Activated T-helper 9 cell treated with anti-CD3 and anti-CD28 coated beads, Interleukin-2, amount 50 U/mL, for 16 hours (primary cell): ENCODE measurements around the gene CMTM1.

Experiments used
- DNase-seq: peaks from one replicate; pipeline ENCODE4 v3.0.0-alpha.2; 2020; ENCODE audit warnings: low read depth

Gene CMTM1

DNA sequence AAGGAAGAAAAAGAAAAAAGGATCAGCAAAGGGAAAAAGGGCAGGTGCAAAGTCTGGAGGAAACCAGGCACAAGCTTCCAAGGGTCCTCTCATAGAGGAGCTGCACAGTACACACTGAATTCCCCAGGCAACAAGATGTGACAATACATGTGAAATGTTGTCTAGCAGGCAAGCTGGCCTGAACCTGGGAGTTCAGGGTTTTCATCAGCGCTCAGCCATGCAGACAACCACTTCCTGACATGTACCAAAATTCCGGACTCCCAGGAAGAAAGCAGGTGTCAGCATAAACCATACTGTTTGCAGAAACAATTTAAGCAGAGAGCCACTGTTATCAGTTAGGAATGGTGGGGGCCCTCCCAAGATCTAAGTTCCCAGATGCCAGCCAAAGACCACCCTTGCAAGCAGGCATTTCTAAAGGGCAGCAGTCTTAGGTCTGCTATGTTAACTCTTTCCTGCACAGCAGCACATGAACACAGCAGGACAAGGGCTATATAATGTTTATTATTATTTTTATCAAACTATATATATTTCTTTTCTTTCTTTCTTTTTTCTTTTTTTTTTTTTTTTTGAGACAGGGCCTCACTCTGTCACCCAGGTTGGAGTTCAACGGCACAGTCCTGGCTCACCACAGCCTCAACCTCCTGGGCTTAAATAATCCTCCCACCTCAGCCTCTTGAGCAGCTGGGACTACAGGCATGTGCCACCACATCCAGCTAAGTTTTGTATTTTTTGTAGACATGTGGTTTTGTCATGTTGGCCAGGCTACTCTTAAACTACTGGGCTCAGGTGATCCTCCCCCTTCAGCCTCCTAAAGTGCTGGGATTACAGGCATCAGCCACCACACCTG lies 26.4 kb upstream of the CMTM1 start:
- DNase-seq, result no peak

DNA sequence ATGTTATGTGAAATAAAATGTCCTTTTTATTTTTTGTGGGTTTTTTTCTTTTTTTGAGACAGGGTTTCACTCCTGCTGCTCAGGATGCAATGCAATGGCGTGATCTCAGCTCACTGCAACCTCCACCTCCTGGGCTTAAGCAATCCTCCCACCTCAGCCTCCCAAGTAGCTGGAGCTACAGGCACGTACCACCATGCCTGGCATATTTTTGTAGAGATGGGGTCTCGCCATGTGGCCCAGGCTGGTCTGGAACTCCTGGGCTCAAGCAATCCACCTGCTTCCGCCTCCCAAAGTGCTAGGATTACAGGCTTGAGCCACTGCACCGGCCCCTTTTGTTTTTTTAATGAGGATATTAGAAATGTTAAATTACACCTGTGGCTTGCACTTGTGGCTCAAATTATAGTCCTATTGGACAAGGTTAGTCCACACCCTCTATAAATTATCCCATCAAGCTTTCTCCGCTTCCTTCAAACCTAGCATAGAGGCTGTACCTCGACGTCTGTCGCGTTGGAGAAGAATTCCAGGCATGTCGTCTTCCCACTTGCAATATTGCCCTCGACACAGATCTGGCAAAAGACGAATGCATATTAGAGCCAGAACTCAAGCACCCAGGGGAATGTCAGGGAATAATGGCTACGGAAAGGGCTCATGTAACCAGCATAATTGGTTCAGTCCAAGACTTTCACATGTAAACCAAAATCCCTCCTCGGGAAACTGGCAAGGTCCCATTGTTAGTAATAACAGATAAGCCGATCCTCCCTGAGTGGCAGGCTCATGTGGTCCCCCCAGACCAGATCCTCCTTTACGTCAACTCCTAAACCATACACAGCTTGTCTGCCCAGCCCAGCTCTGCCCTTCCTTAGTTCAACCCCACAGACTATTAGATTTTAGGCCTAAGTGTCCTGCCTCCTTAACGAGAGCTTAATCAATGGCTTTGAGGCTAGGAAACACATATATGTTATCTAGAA lies 24.6 kb upstream of the CMTM1 start:
- no peak for DNase-seq

- DNase-seq, result no peak
Measured at GRCh38 chr16:66542396-66542795, 23.8 kb upstream of the CMTM1 start.

DNA sequence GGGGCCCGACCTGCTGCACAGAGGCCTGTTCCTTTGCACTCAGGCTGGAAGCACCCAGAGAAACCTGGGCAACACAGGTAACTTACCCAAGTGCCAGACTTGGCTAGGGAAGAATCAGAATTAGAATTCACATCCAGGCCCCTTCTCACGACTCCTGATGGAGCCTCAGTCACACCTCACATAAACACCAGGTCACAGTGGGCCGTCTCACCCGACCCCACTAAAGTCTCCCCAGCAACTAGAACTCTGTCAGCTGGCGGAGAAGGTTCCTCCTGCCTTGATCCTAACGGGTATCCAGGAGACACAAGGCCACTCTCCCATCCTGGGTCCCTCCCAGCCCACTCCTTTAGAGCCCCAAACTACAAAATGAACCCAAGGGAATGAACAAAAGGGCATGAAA lies 22.7 kb upstream of the CMTM1 start:
- no peak for DNase-seq

GRCh38 chr16:66544016-66544757 lies 22.1 kb upstream of the CMTM1 start:
- no peak for DNase-seq

DNA sequence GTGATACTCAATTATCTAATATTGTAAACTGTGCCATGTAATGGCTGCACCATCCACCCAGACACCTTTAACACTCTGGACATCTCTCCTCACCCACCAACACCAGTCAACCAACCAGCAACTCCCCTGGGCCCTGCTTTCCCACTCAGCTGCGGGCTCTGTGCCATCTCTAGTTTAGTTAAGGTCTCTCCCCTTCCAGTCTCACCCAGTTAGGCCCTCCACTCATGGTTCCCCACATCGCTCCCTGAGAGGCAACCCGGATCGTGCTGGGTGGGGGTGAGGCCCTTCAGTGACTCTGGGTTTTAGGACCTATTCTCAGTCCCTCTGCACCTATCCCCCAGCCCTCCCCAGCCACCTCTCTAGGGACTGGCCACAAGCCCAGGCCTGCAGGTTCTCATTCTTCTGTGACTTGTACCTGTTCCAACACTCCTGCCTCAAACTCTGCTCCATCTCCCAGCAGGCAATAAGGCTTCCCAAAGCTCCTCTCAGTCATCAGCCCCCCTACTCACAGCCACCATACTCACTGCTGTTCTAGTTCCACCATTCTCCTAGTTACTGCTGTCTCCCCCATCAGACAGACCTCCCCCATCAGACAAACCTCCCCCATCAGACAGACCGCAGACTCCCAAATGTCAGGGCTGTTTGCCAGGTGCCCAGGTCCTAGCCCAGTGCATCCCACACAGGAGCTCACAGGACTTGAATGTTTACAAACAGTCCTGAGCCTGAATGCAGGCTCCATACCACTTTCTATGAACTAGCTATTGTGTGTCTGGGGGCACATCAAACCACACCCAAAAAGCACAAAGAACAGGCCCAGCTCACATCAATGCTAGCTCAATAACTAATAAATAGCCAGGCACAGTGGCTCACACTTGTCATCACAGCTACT lies 18.9 kb upstream of the CMTM1 start:
- DNase-seq, result no peak

- DNase-seq, result no peak
Measured at GRCh38 chr16:66548068-66548467, 18.2 kb upstream of the CMTM1 start.

GRCh38 chr16:66548868-66549267 lies 17.4 kb upstream of the CMTM1 start:
- DNase-seq, result no peak

DNA sequence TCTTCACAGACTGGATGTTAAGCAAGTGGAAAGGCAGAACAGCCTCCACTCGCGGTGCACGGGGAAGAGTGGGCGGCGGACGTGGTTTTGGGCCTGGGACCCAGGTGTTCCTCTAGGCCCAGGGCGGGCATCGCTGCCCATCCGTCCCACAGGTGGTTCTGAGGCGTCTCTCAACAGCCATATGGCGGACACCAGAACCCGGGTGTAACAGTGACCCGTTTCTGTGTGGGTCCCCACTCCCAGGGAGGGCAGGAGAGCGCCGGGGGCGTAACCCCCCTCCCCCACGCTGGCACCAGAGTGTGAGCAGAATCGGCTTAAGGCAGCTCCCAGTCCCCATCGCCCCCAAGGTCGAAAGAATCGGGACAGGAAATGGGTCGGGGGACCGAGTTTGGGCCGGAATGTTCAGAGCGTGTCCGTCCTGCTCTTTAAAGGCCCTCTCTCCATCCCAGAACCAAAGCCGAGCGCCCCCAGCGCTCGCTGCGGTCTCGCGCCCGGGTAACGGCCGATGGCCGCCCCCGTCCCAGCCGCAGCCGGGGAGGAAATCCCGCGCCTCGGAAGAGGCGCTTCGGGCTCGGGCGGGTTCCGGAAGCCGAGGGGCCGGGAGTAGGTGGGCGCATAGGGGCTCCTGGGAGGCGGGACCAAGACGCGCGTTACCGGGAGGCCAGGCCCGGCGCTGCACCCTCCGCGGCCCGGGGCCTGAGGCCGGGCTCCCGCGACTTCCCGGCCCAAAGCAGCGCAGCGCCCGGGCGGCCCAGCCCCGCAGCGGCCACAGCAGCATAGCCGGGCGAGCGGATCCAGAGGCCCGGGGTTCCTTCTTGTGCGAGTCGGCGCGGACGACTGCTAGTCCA lies 16.7 kb upstream of the CMTM1 start, which contains the start of gene TK2:
Gene TK2, minus strand, starts transcription at position 839 of the 848 bp plus-strand sequence. Its CDS starts 61 bp downstream, at position 778.
- DNase-seq, result peak; percentile 50

DNA sequence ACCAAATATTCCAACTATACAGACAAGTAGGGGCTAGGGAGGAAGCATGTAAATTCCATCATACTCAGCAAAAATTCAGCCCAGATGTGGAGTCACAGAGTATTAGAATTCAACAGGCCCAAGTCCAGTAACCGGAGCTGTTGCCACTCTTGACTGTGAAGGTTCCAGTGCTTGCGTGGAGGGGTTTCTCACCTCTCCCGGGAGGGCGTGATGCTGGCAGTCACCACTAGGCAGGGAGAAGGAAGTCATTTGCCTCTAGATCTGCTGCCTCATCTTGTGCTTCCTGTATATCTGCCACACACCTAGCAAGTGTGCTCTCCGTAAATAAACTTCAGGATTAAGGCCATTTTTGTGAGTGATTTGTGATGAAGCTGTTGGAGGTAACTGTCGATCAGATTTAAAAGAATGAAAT lies 14.9 kb upstream of the CMTM1 start:
- DNase-seq, result peak; percentile 46

GRCh38 chr16:66551788-66552285 lies 14.4 kb upstream of the CMTM1 start:
- DNase-seq, result no peak

DNA sequence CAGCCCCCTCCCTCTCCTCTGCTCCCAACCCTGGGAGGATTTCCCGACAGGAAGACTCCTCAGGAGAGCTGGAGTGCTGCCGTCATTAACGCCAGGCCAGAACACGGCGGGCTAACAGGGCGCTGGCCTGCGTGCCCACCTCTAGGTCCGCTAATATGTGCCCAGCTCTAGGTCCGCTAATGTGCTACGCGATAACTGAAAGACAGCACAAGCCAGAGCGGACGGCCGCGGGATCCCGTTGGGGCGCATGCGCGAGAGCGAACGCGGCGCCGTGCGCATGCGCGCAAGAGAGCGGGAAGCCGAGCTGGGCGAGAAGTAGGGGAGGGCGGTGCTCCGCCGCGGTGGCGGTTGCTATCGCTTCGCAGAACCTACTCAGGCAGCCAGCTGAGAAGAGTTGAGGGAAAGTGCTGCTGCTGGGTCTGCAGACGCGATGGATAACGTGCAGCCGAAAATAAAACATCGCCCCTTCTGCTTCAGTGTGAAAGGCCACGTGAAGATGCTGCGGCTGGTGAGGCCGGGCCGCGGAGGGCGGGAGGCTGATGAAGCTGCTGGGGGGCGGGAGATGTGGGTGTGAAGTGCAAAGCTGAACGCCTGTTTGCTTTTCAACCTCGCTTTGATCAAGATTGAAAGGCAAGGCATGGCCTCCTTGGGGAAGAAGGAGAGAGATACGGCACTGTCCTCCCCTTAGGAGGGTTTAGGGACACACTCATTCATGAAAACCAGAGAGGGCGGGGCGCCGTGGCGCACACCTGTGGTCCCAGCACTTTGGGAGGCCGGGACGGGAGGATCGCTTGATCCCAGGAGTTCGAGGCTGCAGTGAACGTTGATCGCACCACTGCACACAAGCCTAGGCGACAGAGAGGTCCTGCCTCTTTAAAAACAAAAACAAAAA lies 13.7 kb upstream of the CMTM1 start, which contains the start of gene CKLF:
Gene CKLF, plus strand, starts transcription at position 291 of the 892 bp plus-strand sequence. Its CDS starts 140 bp downstream, at position 431.
- DNase-seq, result peak; percentile 88

DNA sequence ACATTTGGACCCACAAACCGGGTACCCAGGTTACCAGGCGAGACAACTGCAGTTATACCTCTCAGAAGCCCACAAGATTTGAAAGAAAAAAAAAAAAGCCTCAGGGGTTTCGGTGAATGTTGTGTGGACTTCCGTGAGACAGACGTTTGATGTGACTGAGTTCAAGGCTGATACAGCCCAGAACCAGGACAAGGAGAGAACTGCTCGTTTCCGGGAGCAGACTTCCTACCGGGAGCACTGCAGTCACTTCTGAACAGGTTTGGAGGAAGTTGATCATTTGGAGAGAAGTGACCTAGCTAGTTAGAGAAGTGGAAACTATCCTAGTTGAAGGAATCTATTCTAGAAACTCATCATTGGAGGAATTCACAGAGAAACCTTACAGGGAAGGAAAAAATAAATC lies 13.0 kb upstream of the CMTM1 start:
- no peak for DNase-seq

GRCh38 chr16:66554021-66554420 lies 12.2 kb upstream of the CMTM1 start:
- DNase-seq, result no peak

DNA sequence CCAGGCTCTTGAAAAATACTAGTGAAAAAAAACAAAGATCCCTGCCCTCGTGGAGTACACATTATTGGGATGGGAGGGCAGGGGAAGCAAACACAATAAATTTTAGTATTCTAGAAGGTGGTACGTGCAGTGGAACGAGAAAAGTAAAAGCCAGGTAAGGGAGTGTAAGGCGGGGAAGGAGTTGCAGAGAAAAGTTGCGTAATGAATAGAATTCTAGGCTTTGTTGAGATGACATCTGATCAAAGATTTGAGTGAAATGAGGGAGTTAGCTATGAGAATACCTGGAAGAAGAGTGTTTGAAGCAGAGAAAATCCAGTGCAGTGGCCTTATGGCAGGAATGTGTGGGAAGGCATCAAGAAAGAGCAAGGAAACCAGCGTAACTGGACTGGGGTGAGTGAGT lies 11.7 kb upstream of the CMTM1 start:
- DNase-seq, result no peak

GRCh38 chr16:66560107-66560506 lies 6.1 kb upstream of the CMTM1 start:
- DNase-seq, result no peak

DNA sequence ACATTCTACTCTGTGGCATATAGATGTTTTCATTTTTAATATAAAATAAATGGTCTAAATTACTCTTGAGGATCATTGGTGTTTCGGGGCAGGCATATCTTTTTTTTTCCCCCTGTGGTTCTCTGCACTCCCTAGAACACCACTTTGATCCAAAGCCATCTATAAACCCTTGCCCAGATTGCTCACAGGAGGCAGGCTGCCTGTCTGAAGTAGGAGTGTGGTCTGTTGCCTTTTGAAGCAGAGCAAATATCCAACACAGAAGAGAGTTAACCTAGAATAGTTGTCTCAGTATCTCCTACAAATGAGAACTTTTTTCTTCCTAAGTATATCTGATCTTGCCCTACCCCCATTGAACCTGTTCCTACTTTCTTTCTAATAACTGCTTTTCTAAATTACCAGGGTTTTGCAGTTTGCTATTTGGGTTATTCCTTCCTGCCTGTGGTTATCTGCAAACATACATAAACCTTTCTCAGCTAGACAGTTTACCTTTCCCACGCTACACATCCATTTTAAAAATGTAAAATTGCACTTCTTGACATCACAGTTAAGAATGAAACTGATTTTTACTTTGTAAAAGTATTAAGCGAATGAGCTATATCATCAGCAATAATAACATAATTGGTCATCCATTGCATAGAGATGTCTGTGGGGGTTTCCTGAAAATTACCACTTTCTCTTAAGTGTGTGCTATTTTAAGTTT lies 4.7 kb upstream of the CMTM1 start:
- DNase-seq, result no peak

- no peak for DNase-seq
Measured at GRCh38 chr16:66562409-66562808, 3.8 kb upstream of the CMTM1 start.
